Jurkat, Clone E6-1 (cell line): ENCODE data around the gene KRTAP10-11. TPM values are rescaled to one million over a fixed set of nuclear protein-coding genes. Genes with fewer than 3 reads are reported as not detected.
"Not testable (repeated sequence)": the region's sequence is repeated elsewhere in the genome, so short reads cannot be mapped to it uniquely, and the experiment has no call there.

Experiments used
- DNase-seq: peaks from one replicate; pipeline ENCODE4 v3.0.0-alpha.2; 2011; ENCODE audit warnings: low read depth, low spot score
- H3K4me3 ChIP-seq: 2 replicates; pipeline ENCODE4 v1.5.1; 2011; ENCODE audit warnings: mild to moderate bottlenecking, low read length, control low read depth, moderate library complexity
- polyA plus RNA-seq: library from polyadenylated mRNA; unstranded; fragments of >200 nt; gene quantifications from one replicate; pipeline ENCODE4 v1.2.1, GENCODE V29; 2012; ENCODE audit warnings: missing spikeins; ENCODE audit not compliant: insufficient read length, insufficient read depth

The KRTAP10-11 gene, protein sequence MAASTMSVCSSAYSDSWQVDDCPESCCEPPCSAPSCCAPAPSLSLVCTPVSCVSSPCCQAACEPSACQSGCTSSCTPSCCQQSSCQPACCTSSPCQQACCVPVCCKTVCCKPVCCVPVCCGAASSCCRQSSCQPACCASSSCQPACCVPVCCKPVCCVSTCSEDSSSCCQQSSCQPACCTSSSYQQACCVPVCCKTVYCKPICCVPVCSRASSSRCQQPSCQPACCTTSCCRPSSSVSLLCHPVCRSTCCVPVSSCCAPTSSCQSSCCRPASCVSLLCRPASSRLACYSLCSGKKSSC
- polyA plus RNA-seq = not detected

DNA sequence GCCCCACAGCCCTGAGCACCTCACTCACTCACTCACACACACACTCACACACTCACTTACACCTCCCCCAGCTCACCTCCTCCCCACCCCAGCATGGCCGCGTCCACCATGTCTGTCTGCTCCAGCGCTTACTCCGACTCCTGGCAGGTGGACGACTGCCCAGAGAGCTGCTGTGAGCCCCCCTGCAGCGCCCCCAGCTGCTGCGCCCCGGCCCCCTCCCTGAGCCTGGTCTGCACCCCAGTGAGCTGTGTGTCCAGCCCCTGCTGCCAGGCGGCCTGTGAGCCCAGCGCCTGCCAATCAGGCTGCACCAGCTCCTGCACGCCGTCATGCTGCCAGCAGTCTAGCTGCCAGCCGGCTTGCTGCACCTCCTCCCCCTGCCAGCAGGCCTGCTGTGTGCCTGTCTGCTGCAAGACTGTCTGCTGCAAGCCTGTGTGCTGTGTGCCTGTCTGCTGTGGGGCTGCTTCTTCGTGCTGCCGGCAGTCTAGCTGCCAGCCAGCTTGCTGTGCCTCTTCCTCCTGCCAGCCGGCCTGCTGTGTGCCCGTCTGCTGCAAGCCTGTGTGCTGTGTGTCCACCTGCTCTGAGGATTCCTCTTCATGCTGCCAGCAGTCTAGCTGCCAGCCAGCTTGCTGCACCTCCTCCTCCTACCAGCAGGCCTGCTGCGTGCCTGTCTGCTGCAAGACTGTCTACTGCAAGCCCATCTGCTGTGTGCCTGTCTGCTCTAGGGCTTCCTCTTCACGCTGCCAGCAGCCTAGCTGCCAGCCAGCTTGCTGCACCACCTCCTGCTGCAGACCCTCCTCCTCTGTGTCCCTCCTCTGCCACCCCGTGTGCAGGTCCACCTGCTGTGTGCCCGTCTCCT, at the start of gene KRTAP10-11:
KRTAP10-11 (plus strand) TSS at position 49 of the 856 bp plus-strand sequence; CDS start at position 94, 45 bp downstream.
- DNase-seq, H3K4me3 ChIP-seq: not testable (repeated sequence)

DNA sequence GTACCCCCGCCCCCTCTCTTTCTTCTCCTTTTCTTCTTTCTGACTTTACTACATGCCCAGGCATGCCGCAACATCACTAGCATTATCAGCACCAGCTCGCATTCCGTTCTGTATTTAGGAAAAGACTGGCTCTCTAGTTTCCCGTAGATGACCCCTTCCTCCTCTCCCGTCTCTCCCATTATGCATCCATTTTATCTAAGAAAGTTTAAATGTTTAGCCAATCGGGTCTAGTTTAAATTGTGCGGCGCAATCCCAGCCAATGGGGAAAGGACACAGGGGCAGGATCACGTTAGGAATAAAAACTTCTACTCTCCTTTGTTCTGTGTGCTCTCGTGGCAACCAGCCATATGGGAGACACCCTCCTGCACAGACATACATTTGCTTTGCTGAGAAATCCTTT, 48.2 kb upstream of the KRTAP10-11 start:
- H3K4me3 ChIP-seq = no peak overlapping the region
- no peak for DNase-seq

DNA sequence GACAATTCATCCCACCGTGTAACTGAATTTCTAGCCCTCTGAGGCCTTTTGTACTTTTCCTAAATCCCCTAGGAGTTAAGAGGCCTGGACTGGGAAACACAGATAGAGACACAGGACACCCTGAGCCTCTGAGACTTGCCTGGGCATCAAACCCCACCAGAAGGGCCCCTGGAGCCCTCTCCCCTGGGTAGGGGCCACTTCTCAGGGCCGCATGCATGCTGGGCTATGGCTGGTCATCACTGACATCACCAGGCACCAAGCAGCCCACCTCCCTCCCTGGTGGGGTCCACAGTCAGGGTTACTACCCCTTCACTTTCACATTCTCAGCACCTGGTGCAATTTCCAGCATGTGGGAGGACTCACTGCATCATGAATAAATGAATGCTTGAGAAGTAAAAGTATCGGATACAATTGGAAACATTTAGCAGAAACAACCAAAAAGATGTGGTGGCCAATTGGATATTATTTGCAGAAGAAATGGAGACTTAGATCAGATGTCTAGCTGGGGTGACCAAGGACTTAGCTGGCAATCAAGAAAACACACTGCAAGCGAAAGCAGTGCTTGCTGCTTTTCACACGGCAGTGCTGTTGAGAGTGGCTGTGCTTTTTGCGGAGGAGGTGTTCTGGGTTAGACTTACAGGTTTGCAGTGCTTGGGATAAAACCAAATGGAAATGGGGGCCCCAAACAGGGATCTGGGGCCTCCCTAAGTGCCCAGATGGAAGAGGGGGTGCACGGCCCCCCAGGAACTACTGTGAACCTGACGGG, 46.8 kb upstream of the KRTAP10-11 start:
- no peak for DNase-seq
- no peak overlapping the region for H3K4me3 ChIP-seq

DNA sequence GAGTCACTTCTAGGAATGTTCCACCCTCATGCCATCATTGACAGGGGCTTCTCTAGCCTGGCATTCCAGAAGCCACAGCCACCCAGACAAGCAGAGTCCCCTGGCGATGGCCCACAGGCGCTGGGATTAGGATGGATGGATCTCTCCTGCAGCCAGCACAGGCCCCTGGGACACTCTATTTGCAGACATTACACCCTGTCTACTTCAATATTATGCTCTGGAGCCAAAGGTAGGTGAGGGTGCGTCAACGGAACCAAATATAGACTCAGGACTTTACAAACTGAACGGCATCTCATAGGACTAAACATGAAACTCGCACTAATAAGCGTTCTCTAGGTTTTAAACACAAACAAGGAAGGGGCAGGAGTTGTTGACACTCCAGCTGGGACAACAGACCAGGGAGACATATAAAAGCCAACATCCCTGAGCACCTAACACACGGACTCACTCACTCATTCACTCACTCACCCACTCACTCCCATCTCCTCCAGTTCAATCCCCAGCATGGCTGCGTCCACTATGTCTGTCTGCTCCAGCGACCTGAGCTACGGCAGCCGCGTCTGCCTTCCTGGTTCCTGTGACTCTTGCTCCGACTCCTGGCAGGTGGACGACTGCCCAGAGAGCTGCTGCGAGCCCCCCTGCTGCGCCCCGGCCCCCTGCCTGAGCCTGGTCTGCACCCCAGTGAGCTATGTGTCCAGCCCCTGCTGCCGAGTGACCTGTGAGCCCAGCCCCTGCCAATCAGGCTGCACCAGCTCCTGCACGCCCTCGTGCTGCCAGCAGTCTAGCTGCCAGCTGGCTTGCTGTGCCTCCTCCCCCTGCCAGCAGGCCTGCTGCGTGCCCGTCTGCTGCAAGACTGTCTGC, 45.9 kb upstream of the KRTAP10-11 start, which contains the start of gene KRTAP10-7:
KRTAP10-7 (plus strand) TSS at position 480 of the 861 bp plus-strand sequence; CDS start at position 505, 25 bp downstream.
- DNase-seq, H3K4me3 ChIP-seq: not testable (repeated sequence)

DNA sequence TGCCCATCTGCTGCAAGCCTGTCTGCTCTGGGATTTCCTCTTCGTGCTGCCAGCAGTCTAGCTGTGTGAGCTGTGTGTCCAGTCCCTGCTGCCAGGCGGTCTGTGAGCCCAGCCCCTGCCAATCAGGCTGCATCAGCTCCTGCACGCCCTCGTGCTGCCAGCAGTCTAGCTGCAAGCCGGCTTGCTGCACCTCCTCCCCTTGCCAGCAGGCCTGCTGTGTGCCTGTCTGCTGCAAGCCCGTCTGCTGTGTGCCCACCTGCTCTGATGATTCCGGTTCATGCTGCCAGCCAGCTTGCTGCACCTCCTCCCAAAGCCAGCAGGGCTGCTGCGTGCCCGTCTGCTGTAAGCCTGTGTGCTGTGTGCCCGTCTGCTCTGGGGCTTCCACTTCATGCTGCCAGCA, 45.1 kb upstream of the KRTAP10-11 start:
- DNase-seq, H3K4me3 ChIP-seq: not testable (repeated sequence)

DNA sequence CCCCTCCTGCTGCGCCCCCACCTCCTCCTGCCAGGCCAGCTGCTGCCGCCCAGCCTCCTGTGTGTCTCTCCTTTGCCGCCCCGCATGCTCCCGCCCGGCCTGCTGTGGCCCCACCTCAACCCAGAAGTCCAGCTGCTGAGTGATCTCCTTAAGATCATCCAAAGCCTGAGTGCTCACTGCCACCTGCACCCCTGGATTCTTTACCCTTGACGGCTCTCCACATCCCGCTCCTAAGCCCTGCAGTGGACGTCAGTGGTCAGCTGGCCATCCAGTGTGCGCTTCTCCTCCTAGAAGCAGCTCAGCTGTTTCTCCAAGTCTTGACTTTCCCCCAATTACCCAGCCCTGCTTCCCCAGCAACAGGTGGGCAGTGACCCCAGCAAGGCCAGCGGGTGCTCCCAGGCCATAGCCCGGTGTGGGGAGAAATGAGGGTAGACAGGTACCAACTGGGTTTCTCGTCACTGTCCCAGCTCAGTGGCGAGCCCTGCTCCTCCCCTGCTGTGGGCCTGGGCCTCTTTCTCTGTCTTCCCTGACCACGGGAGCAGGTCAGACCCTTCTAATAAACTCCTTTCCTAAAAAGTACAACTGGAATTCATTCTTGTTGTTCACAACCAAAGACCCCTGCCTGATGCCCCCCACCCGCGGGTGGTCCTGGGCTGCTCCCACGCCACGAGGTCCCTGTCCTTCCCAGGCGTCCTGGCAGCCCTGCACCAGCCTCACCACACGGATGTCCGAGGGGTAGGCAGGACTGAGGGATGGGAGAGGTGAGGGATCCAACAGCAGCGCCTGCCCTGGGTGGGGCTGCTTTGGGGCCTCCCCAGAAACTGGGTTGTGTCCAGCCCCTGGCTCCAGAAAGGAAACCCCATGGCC, 44.4 kb upstream of the KRTAP10-11 start:
- no peak for DNase-seq
- H3K4me3 ChIP-seq = no peak overlapping the region

DNA sequence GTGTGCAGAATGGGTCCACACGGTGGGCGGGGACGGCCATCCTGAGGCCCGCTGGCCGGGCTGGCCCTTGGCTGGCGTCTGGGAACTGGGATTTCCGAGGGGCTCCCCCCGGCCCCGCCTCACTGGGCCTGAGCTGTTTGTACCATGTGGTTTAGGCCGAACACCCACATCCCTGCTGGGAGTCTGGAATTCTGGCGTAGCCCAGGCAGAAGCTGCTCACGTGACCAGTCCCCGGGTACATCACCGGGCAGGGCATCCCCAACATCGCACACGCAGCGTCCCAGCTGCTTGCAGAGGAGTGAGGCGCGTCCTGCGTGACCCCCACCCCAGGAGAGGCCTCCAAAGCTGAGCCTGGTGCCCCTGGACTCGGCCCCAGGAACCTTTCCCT, 43.8 kb upstream of the KRTAP10-11 start:
- H3K4me3 ChIP-seq = no peak overlapping the region

DNA sequence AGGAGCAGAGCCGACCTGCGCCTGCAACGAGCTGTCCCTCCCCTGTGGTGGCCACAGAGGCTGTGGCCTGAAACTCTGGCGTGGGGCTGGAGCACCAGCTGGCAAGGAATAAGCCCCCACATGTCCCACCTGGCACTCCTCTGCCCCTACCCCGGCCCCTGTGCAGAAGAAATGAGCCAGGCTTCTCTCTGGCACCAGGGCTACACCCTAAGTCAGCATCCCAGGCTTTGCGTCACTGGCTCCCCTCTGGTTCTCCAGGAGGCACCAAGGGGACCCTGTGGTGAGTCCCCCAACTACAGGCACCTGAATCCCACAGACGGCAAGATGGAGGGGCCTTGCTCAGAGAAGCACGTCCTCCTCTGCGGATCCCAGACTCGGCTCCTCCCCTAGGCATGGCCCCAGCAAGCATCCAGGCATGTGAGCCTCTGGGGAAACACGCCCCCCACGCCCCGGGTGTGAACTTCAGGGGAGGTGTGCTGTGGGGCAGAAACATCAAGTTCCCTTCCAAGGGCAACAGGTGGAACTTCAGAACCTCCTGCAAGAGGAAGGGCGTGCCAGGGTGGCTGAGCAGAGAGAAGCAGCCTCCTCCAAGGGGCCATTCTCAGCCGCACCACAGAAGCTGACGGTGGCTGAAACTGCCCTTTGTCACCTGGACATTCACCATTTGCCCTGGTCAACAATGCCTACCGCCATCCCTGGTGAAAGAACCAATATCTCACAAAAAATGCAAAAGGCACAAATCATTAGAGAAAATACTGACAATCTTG, 42.9 kb upstream of the KRTAP10-11 start:
- no peak overlapping the region for H3K4me3 ChIP-seq
- DNase-seq = no peak

More for the DNA sequence above, 43.8 kb upstream of the KRTAP10-11 start:
- no peak for DNase-seq

DNA sequence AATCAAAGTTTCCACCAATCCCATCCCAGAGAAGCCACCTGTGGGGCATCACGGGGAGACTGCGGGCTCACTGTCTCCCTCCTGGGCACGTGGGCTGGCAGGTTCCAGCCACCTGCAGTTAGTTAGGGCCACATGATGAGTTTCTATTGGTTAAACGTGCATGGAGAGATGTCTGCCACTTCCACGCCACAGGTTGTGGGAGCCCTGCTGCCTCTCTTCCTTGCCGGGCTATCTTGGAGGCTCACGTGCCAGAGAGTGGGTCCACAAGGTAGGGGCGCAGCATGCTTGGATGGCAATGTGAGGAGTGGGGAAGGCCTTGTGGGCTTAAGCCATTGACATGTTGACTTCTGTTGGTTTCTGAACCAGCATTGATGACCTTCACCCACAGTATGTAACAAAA, 42.3 kb upstream of the KRTAP10-11 start:
- H3K4me3 ChIP-seq = no peak overlapping the region
- no peak for DNase-seq

DNA sequence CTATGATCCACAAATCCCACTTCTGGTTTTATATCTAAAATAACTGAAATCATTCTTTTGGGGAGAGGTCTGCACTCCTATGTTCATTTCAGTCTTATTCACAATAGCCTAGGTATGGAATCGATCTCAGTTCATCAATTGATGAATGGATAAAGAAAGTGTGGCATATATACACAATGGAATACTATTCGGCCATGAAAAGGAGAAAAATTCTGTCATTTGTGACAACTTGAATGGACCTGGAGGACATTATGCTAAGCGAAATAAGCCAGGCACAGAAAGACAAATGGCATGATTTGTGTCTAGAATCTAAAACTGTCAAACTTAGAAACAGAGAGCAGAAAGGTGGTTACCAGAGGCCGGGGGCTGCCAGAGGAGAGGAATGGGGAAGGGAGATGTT, 39.7 kb upstream of the KRTAP10-11 start:
- H3K4me3 ChIP-seq = no peak overlapping the region
- no peak for DNase-seq

DNA sequence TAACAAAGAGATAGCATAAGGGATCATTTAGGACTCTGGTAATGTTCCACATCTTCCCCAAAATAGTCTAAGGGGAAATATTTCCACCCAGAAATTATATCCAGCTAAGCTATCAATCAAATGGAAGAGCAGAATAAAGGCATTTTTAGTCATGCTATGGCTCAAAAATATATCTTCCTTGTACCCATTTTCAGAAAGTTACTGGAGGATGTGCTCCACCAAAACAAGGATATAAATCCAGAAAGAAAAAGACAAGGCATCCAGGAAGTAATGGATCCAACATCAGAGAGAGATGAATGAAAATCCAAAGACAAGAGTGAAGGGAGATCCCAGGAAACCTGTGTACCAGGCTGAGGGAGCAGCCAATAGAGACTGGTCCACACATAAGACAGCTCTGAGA, 37.0 kb upstream of the KRTAP10-11 start:
- DNase-seq = no peak
- H3K4me3 ChIP-seq = no peak overlapping the region

DNA sequence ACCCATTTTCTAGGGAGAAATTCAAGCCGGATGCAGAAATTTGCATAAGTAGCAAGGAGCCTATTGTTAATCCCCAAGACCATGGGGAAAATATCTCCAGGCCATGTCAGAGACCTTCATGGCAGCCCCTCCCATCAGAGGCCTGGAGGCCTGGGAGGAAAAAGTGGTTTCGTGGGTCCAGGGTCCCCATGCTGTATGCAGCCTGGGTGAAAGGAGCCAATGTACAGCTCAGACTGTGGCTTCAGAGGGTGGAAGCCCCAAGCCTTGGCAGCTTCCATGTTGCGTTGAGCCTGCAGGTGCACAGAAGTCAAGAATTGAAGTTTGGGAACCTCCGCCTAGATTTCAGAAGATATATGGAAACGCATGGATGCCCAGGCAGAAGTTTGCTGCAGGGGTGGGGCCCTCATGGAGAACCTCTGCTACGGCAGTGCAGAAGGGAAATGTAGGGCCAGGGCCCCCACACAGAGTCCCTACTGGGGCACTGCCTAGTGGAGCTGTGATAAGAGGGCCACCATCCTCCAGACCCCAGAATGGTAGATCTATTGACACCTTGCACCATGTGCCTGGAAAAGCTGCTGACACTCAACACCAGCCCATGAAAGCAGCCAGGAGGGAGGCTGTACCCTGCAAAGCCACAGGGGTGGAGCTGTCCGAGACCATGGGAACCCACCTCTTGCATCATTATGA, 35.9 kb upstream of the KRTAP10-11 start:
- not testable (repeated sequence) for DNase-seq, H3K4me3 ChIP-seq

DNA sequence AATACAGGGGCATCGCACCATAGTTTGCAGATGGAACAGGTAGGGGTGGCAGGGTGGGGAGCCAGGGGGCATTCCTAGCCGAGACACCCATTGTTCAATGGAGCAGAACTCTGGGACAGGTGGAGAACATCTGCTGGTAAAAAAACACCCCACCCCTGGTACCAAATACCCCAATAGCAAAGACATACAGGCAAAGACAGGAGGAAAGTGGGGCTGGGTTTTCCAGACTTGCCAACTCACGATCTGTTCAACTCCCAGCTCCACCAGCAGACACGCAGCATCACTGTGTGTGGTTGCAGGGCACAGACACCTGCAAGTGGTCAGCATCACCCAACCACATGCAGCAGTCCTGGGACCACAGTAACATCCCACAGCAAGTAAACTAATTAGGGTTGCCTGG, 34.7 kb upstream of the KRTAP10-11 start:
- DNase-seq = no peak

DNA sequence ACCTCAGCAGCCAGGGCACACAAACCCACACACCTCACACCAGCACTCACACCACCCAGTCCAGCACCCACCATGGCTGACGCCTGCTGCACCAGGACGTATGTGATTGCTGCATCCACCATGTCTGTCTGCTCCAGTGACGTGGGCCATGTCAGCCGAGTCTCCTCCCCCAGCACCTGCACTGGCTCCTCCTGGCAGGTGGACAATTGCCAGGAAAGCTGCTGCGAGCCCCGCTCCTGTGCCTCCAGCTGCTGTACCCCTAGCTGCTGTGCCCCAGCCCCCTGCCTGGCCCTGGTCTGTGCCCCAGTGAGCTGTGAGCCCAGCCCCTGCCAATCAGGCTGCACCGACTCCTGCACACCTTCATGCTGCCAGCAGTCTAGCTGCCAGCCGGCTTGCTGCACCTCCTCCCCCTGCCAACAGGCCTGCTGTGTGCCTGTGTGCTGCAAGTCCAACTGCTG, 34.2 kb upstream of the KRTAP10-11 start, which contains the start of gene KRTAP10-8:
KRTAP10-8 (plus strand) TSS at position 51 of the 458 bp plus-strand sequence; CDS start at position 73, 22 bp downstream.
- no peak for DNase-seq

More for the DNA sequence above, 34.7 kb upstream of the KRTAP10-11 start:
- H3K4me3 ChIP-seq = no peak overlapping the region

DNA sequence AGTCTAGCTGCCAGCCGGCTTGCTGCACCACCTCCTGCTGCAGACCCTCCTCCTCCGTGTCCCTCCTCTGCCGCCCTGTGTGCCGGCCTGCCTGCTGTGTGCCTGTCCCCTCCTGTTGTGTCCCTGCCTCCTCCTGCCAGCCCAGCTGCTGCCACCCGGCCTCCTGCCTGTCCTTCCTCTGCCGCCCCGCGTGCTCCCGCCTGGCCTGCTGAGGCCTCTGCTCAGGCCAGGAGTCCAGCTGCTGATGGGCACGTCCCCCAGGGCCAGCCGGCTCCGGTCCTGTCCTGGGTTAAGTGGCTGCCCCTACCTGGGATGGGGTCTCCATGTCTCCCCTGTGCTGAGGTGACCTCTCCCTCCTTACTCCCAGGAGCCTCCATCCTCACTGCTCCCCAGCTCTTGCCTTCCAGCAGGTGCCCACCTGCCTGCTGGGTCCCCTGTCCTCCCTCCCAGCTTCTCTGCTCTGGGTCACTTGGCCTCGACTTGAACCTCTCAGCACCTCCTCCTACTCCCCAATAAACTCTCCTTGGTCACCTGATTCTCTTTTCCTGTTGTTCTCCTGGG, 33.5 kb upstream of the KRTAP10-11 start:
- H3K4me3 ChIP-seq = no peak overlapping the region
- no peak for DNase-seq

More for the DNA sequence above, 34.2 kb upstream of the KRTAP10-11 start, which contains the start of gene KRTAP10-8:
- no peak within 1 kb of the TSS for H3K4me3 ChIP-seq
